ENCODE data around the gene FTO.

DNA sequence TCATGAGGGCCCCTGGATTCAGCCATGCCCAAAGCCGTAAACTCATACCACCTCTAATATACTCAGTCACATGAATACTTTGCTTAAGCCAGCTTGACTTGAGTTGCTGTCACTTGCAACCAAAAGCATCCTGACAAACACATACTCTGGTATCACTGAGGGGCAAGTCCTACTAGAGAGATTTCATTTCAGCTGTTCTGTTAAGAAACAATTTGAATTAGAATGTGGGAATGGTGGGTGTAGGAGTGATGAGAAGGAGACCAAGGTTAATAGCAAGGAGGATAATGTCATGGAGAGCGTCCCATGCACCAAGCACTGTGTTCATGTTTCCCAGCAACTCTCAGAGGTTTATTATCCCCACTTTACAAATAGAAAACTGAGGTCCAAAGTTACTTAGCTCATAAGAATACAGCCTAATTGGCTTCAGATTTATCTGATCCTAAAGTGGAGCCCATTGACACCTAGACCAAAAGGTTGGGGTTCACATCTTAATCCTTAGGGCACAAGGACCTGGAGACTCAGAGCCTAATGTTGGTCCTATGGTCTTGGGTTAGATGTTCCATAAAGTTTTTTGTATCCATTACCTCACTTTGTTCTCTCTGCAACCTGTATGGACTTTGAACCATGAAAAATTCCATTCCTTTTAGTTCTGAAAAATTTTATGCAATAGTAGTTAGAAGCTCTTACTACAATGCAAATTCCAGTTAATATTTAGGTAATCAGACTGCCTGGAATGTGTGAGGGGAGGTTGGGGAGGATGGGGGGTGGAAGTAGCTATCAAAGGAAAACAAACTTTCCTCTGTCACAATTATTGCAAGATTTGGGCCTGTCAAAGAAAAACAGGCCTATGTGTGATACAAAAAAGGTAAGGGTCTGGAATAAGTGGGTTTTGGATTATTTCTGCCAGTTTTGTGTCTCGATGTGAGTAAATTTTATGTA is 476.7 kb downstream of the FTO start:
- TF ChIP-seq, protein P1, sequence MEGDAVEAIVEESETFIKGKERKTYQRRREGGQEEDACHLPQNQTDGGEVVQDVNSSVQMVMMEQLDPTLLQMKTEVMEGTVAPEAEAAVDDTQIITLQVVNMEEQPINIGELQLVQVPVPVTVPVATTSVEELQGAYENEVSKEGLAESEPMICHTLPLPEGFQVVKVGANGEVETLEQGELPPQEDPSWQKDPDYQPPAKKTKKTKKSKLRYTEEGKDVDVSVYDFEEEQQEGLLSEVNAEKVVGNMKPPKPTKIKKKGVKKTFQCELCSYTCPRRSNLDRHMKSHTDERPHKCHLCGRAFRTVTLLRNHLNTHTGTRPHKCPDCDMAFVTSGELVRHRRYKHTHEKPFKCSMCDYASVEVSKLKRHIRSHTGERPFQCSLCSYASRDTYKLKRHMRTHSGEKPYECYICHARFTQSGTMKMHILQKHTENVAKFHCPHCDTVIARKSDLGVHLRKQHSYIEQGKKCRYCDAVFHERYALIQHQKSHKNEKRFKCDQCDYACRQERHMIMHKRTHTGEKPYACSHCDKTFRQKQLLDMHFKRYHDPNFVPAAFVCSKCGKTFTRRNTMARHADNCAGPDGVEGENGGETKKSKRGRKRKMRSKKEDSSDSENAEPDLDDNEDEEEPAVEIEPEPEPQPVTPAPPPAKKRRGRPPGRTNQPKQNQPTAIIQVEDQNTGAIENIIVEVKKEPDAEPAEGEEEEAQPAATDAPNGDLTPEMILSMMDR (IDR thresholded peaks at IDR 0.05; ENCODE audit: poor library complexity, severe bottlenecking), result no peak
- TF ChIP-seq EP300 (conservative IDR thresholded peaks at IDR 0.05; ENCODE audit: poor library complexity, severe bottlenecking) (no peak), RAD21 (conservative IDR thresholded peaks at IDR 0.05) (no peak), EZH2 (IDR thresholded peaks at IDR 0.05; ENCODE audit: borderline replicate concordance, insufficient read depth, low read length, poor library complexity, severe bottlenecking) (no peak), POLR2AphosphoS5 (IDR thresholded peaks at IDR 0.05) (no peak), TAF1 (IDR thresholded peaks at IDR 0.05; ENCODE audit: low read depth) (no peak), SMC3 (conservative IDR thresholded peaks at IDR 0.05; ENCODE audit: poor library complexity) (no peak), REST (IDR thresholded peaks at IDR 0.05; ENCODE audit: borderline replicate concordance) (no peak)

All from neural cell (in vitro differentiated cells).